ENCODE results near the gene LY86. TPM values are rescaled to one million over a fixed set of nuclear protein-coding genes. Genes with fewer than 3 reads are reported as not detected.

Gene LY86
- polyA plus RNA-seq, 1 donor from 2014 or later: not detected

DNA sequence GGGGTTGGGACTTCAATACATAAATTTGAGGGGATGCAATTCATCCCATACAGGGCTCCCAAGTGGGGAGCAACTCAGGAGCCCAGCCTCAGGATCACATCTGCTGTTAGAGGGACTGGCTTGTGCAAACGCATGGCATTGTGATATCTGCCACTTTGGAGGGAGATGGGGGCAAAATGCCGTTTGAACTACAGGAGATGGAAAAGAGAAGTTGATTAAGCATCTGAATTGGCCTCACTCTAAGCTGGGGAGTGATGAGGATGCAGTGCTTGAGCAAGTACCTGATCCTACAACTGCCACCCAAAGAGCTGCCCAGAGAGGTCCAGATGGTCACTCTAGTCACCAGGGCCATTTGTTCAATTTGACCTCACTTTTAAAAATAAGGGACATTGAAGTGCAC lies 2.0 kb downstream of the LY86 start:
- H3K36me3 ChIP-seq (ENCODE audit: insufficient read depth, low read length): no peaks in the 10 kb centered on the region
- H3K27ac ChIP-seq (ENCODE audit: low read length): no peak overlapping the region
- H3F3A ChIP-seq (ENCODE audit: insufficient read depth, low read length, poor library complexity, severe bottlenecking): no peaks in the 10 kb centered on the region
- no peaks in the 10 kb centered on the region for H3K9me2 ChIP-seq (ENCODE audit: insufficient read depth, low read length)
- H4K20me1 ChIP-seq (ENCODE audit: insufficient read depth): no peaks in the 10 kb centered on the region
- no peaks in the 10 kb centered on the region for H3K9me3 ChIP-seq (ENCODE audit: low read length)
- H2AFZ ChIP-seq (ENCODE audit: low read depth, low read length): no peak overlapping the region
- H3K27me3 ChIP-seq (ENCODE audit: insufficient read depth, low read depth, low read length): no peaks in the 10 kb centered on the region
- H3K4me3 ChIP-seq (ENCODE audit: low read length): no peak overlapping the region
- TF ChIP-seq TAF1 (IDR thresholded peaks at IDR 0.05; ENCODE audit: low read depth): no peak
- no peak for TF ChIP-seq EZH2 (IDR thresholded peaks at IDR 0.05; ENCODE audit: borderline replicate concordance, insufficient read depth, low read length, poor library complexity, severe bottlenecking)
- no peak for TF ChIP-seq MXI1 (conservative IDR thresholded peaks at IDR 0.05; ENCODE audit: poor library complexity, severe bottlenecking)
- no peak for TF ChIP-seq REST (IDR thresholded peaks at IDR 0.05; ENCODE audit: borderline replicate concordance)
- no peak for TF ChIP-seq EP300 (conservative IDR thresholded peaks at IDR 0.05; ENCODE audit: poor library complexity, severe bottlenecking)
- TF ChIP-seq, protein P1, sequence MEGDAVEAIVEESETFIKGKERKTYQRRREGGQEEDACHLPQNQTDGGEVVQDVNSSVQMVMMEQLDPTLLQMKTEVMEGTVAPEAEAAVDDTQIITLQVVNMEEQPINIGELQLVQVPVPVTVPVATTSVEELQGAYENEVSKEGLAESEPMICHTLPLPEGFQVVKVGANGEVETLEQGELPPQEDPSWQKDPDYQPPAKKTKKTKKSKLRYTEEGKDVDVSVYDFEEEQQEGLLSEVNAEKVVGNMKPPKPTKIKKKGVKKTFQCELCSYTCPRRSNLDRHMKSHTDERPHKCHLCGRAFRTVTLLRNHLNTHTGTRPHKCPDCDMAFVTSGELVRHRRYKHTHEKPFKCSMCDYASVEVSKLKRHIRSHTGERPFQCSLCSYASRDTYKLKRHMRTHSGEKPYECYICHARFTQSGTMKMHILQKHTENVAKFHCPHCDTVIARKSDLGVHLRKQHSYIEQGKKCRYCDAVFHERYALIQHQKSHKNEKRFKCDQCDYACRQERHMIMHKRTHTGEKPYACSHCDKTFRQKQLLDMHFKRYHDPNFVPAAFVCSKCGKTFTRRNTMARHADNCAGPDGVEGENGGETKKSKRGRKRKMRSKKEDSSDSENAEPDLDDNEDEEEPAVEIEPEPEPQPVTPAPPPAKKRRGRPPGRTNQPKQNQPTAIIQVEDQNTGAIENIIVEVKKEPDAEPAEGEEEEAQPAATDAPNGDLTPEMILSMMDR (IDR thresholded peaks at IDR 0.05; ENCODE audit: poor library complexity, severe bottlenecking): no peak
- TF ChIP-seq SMC3 (conservative IDR thresholded peaks at IDR 0.05; ENCODE audit: poor library complexity): no peak
- TF ChIP-seq RAD21 (conservative IDR thresholded peaks at IDR 0.05): no peak
- no peak for TF ChIP-seq POLR2AphosphoS5 (IDR thresholded peaks at IDR 0.05)
- H3K79me2 ChIP-seq (replicated peaks; ENCODE audit: insufficient read depth, low read length): no peaks in the 10 kb centered on the region
- H3K4me2 ChIP-seq (ENCODE audit: low read length): no peak overlapping the region
- no peak overlapping the region for H3K9ac ChIP-seq (ENCODE audit: low read length)

GRCh38 chr6:6591778-6592465 lies 3.4 kb downstream of the LY86 start:
- no peak overlapping the region for H3K4me2 ChIP-seq (ENCODE audit: low read length)
- TF ChIP-seq MXI1 (conservative IDR thresholded peaks at IDR 0.05; ENCODE audit: poor library complexity, severe bottlenecking): no peak
- no peak for TF ChIP-seq TAF1 (IDR thresholded peaks at IDR 0.05; ENCODE audit: low read depth)
- TF ChIP-seq, protein P1 (IDR thresholded peaks at IDR 0.05; ENCODE audit: poor library complexity, severe bottlenecking): no peak
- no peak for TF ChIP-seq SMC3 (conservative IDR thresholded peaks at IDR 0.05; ENCODE audit: poor library complexity)
- no peak for TF ChIP-seq EZH2 (IDR thresholded peaks at IDR 0.05; ENCODE audit: borderline replicate concordance, insufficient read depth, low read length, poor library complexity, severe bottlenecking)
- no peak overlapping the region for H3K4me3 ChIP-seq (ENCODE audit: low read length)
- H3K9me2 ChIP-seq (ENCODE audit: insufficient read depth, low read length): no peaks in the 10 kb centered on the region
- no peak overlapping the region for H3K27ac ChIP-seq (ENCODE audit: low read length)
- no peak overlapping the region for H3K9ac ChIP-seq (ENCODE audit: low read length)
- H3K36me3 ChIP-seq (ENCODE audit: insufficient read depth, low read length): no peaks in the 10 kb centered on the region
- H3K27me3 ChIP-seq (ENCODE audit: insufficient read depth, low read depth, low read length): no peaks in the 10 kb centered on the region
- no peak overlapping the region for H2AFZ ChIP-seq (ENCODE audit: low read depth, low read length)
- no peaks in the 10 kb centered on the region for H3F3A ChIP-seq (ENCODE audit: insufficient read depth, low read length, poor library complexity, severe bottlenecking)
- no peaks in the 10 kb centered on the region for H3K79me2 ChIP-seq (replicated peaks; ENCODE audit: insufficient read depth, low read length)
- H3K9me3 ChIP-seq (ENCODE audit: low read length): no peaks in the 10 kb centered on the region
- no peaks in the 10 kb centered on the region for H4K20me1 ChIP-seq (ENCODE audit: insufficient read depth)

Measured in neural cell (in vitro differentiated cells).